Measurements from ENCODE around the gene SULT2B1. TPM values are rescaled to one million over a fixed set of nuclear protein-coding genes. Genes with fewer than 3 reads are reported as not detected.

SULT2B1 gene
- total RNA-seq, result not detected

DNA sequence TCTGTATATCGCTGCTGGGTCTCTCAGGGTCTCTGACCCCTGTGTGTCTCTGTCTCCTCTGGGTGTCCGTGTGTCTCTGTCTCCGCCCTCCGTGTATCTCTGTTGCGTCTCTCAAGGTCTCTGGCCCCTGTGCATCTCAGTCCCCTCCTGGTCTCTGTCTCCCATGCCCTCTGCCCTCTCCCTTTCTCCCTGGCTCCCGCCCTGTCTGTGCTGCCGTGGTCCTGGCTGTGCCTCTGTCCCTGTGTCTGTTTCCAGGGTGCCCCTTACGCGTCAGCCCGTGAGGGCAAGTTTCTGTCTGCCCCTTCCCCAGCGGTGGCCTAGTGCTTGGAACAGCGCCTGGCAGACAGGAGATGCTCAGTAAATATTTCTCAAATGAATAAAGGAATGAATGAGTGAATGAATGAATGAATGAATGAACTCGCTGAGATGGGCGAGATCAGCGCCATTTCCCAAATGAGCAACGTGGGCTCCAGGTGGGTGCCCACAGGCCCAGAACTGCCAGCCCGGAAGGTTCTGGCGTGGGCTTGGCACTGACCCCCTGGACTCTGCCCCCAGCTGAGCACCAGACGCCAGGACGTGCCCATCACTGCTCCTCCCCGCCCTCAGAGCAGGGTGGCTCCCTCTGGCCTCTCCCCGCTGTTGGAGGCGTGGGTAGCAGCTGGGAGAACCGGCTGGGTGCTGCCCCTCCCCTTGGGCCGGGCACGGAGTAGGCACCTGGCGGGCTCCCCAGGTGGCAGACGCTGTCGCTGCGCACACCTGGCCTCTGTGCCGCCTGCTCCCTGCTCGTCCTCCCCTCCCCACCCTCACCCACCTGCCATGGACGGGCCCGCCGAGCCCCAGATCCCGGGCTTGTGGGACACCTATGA is at the start of gene SULT2B1:
TSS of gene SULT2B1 (plus strand) at position 736 of the 866 bp plus-strand sequence. CDS start at position 817, 81 bp downstream.
- Mint-ChIP-seq H3K4me1 (ENCODE audit: low read depth) (no peaks in the 10 kb centered on the region), H3K27ac (no peak within 1 kb of the TSS), H3K4me3 (no peak within 1 kb of the TSS), H3K36me3 (ENCODE audit: insufficient read depth in 2 of 2) (no peaks in the 10 kb centered on the region), H3K9me3 (no peaks in the 10 kb centered on the region), H3K27me3 (ENCODE audit: low read depth) (no peaks in the 10 kb centered on the region)
- DNase-seq (no peak), ATAC-seq (replicated peaks in 1 of 2) (no peak)

DNA sequence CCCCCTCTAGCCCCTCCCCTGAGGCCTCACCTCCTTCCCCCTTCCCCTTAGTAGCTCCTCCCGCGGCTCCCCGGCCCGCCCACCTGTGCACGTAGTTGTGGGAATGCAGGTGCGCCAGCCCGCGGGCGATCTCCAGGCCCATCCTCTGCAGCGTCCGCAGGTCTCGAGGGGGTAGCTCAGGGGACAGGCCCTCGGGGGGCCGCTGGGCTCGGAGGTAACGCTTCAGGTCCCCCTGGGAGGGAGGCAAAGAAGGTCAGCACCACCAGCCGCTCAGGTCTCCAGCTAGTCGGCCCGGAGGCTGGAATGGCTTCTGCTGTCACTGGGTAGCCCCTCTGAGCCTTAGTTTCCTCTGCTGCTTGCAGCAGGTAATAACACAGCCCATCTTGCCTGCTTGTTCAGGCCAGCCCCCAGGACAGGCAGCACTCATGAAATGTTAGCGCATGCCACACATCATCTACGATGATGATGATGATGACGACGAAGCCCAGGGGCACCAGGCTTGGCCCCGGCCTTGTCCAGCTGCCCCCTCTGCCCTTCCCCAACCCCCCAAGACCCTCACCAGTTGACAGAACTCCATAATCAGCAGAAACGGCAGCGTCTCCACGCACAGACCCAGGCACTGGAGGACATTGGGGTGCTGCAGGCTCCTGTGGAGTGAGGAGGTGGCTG is 49.5 kb upstream of the SULT2B1 start:
- Mint-ChIP-seq H3K36me3 (ENCODE audit: insufficient read depth in 2 of 2) (peaks cover 0 to 2% of the 10 kb centered on the region in 2 donors), H3K9me3 (no peaks in the 10 kb centered on the region), H3K27me3 (ENCODE audit: low read depth) (peaks cover 5% of the 10 kb centered on the region), H3K4me1 (ENCODE audit: low read depth) (peaks cover 7% of the 10 kb centered on the region), H3K27ac (no peak overlapping the region), H3K4me3 (peak overlapping the region; percentile 81 to 86)
- ATAC-seq (replicated peaks in 1 of 2) (no peak), DNase-seq (peak; percentile 75 to 77)

- Mint-ChIP-seq H3K27me3 (ENCODE audit: low read depth) (no peaks in the 10 kb centered on the region), H3K9me3 (no peaks in the 10 kb centered on the region), H3K36me3 (ENCODE audit: insufficient read depth in 2 of 2) (peaks cover 0 to 2% of the 10 kb centered on the region in 2 donors), H3K4me3 (no peak overlapping the region), H3K4me1 (ENCODE audit: low read depth) (peaks cover 17% of the 10 kb centered on the region), H3K27ac (no peak overlapping the region)
- DNase-seq (no peak), ATAC-seq (replicated peaks in 1 of 2) (no peak)
Observed at GRCh38 chr19:48506138-48506733, 45.7 kb upstream of the SULT2B1 start.

- Mint-ChIP-seq H3K4me3 (no peak overlapping the region), H3K36me3 (ENCODE audit: insufficient read depth in 2 of 2) (no peaks in the 10 kb centered on the region), H3K9me3 (no peaks in the 10 kb centered on the region), H3K4me1 (ENCODE audit: low read depth) (peaks cover 11% of the 10 kb centered on the region), H3K27ac (no peak overlapping the region), H3K27me3 (ENCODE audit: low read depth) (no peaks in the 10 kb centered on the region)
- DNase-seq, result no peak
- no peak for ATAC-seq (replicated peaks in 1 of 2)
Observed at GRCh38 chr19:48507911-48508439, 44.0 kb upstream of the SULT2B1 start.

GRCh38 chr19:48508729-48509411 is 43.1 kb upstream of the SULT2B1 start:
- Mint-ChIP-seq H3K36me3 (ENCODE audit: insufficient read depth in 2 of 2) (no peaks in the 10 kb centered on the region), H3K4me3 (no peak overlapping the region), H3K9me3 (no peaks in the 10 kb centered on the region), H3K27ac (no peak overlapping the region), H3K27me3 (ENCODE audit: low read depth) (no peaks in the 10 kb centered on the region), H3K4me1 (ENCODE audit: low read depth) (peaks cover 13% of the 10 kb centered on the region)
- no peak for DNase-seq
- ATAC-seq (replicated peaks in 1 of 2), result no peak

DNA sequence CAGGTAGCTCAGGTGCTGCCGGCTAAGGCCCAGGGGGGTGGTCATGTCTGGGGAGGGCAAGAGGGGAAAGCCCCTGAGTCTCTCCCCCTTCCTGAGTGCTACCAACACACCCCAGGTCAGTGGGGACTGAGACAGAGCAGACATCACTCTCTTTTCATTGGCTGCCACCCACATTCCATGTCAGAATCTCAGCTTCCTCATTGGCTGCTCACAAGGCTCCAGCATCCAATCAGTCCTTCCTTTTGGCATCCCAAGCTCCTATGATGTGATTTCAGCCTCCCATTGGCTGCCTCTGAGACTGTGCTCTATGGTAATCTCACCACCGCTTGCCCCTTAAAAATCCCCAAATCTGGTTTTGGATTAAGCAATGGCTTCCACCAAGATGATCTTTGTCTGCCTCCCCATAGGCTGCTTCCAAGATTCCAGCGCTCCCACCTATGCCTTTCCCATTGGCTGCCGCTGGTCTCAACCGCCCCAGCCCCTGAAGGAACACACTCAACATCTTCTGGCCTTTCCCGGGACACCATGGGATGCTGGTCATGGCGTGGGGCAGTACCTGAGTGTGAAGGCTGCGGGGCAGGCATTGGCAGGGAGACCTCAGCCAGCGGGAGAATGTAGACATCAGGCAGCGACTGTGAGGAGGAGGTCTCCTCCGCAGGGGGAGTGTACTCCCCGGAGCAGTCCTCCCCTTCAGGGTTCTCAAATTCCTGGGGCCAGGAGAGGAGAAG is 42.3 kb upstream of the SULT2B1 start:
- no peaks in the 10 kb centered on the region for H3K36me3 Mint-ChIP-seq (ENCODE audit: insufficient read depth in 2 of 2)
- H3K27me3 Mint-ChIP-seq (ENCODE audit: low read depth), result no peaks in the 10 kb centered on the region
- no peak overlapping the region for H3K27ac Mint-ChIP-seq
- no peak for ATAC-seq (replicated peaks in 1 of 2)
- no peak overlapping the region for H3K4me3 Mint-ChIP-seq
- DNase-seq, result no peak
- no peaks in the 10 kb centered on the region for H3K9me3 Mint-ChIP-seq
- peaks cover 17% of the 10 kb centered on the region for H3K4me1 Mint-ChIP-seq (ENCODE audit: low read depth)

GRCh38 chr19:48510421-48511268 is 41.3 kb upstream of the SULT2B1 start:
- H3K27ac Mint-ChIP-seq, result no peak overlapping the region
- H3K9me3 Mint-ChIP-seq, result no peaks in the 10 kb centered on the region
- peaks cover 17% of the 10 kb centered on the region for H3K4me1 Mint-ChIP-seq (ENCODE audit: low read depth)
- H3K27me3 Mint-ChIP-seq (ENCODE audit: low read depth), result no peaks in the 10 kb centered on the region
- peak; percentile 79 to 81 for DNase-seq
- peak overlapping the region in 1 of 2 donors; percentile 84 for H3K4me3 Mint-ChIP-seq
- no peaks in the 10 kb centered on the region for H3K36me3 Mint-ChIP-seq (ENCODE audit: insufficient read depth in 2 of 2)
- peak; percentile 61 to 64 for ATAC-seq (replicated peaks in 1 of 2)

DNA sequence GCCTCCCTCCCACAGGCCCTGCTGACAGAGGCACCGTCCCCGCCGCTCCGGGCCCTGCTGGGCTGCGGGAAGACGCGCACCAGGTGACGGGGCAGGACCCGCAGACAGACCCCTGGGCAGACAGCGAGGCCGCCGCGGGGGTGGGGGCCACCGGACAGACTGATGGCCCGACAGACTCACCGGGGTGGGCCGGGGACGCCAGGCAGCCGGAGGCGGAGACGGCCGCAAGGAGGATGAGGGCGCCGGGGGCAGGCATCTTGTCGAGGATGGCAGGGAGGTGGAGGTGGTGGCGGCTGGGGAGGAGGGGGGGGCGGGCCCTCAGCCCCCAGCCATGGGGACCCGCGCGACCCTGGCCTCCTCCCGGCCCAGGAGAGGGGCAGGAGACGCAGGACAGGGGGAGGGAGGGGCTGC is 40.6 kb upstream of the SULT2B1 start:
- no peaks in the 10 kb centered on the region for H3K9me3 Mint-ChIP-seq
- peak in 1 of 2 donors; percentile 40 for DNase-seq
- H3K27me3 Mint-ChIP-seq (ENCODE audit: low read depth), result no peaks in the 10 kb centered on the region
- peak overlapping the region in 1 of 2 donors; percentile 84 for H3K4me3 Mint-ChIP-seq
- peak; percentile 15 to 20 for ATAC-seq (replicated peaks in 1 of 2)
- no peaks in the 10 kb centered on the region for H3K36me3 Mint-ChIP-seq (ENCODE audit: insufficient read depth in 2 of 2)
- H3K4me1 Mint-ChIP-seq (ENCODE audit: low read depth), result peaks cover 17% of the 10 kb centered on the region
- H3K27ac Mint-ChIP-seq, result no peak overlapping the region

GRCh38 chr19:48511800-48512503 is 40.0 kb upstream of the SULT2B1 start, which contains the start of gene LMTK3:
Gene LMTK3 (minus strand): TSS chr19:48511835. CDS start chr19:48511576, 259 bp downstream.
- Mint-ChIP-seq H3K9me3 (no peaks in the 10 kb centered on the region), H3K27ac (no peak within 1 kb of the TSS), H3K4me1 (ENCODE audit: low read depth) (peaks cover 17% of the 10 kb centered on the region), H3K36me3 (ENCODE audit: insufficient read depth in 2 of 2) (no peaks in the 10 kb centered on the region), H3K27me3 (ENCODE audit: low read depth) (no peaks in the 10 kb centered on the region), H3K4me3 (peak within 1 kb of the TSS in 1 of 2 donors; percentile 84)
- peak; percentile 73 to 80 for DNase-seq
- peak; percentile 47 to 58 for ATAC-seq (replicated peaks in 1 of 2)

DNA sequence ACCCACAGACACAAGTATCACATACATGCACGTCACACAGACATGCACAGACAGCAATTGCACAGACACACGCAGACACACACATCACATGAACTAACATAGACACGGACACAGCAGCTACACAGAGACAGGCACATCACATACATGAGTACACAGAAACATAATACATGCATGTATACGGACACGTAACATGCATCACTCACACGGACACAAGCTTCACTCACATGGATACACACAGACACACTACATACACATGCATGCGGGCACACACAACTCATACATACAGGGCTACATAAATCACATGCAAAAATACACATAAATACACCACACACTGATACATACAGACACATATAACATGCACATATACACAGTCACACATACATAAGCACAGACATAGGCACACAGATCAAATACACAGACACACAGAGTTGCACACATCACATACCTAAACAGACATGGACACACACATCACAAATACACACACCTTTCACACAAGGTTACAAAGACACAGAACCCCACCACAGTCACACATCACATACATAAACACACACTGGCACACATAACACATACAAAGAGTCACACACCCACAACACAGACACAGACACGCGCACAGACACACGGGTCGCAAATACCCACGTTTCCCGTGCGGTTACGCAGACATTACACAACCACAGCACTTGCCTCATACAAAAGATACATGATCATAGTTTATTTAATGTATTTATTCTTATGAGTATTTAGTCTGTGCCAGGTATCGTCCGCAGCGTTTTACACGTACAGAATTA is 39.3 kb upstream of the SULT2B1 start:
- H3K9me3 Mint-ChIP-seq, result no peaks in the 10 kb centered on the region

More for the DNA sequence above, 39.3 kb upstream of the SULT2B1 start:
- peaks cover 17% of the 10 kb centered on the region for H3K4me1 Mint-ChIP-seq (ENCODE audit: low read depth)
- no peaks in the 10 kb centered on the region for H3K27me3 Mint-ChIP-seq (ENCODE audit: low read depth)
- no peak overlapping the region for H3K4me3 Mint-ChIP-seq
- ATAC-seq (replicated peaks in 1 of 2), result no peak
- no peak overlapping the region for H3K27ac Mint-ChIP-seq
- no peak for DNase-seq
- H3K36me3 Mint-ChIP-seq (ENCODE audit: insufficient read depth in 2 of 2), result no peaks in the 10 kb centered on the region

Data from activated T-cell treated with anti-CD3 and anti-CD28 coated beads, Interleukin-2, amount 50 U/mL, for 72 hours (primary cell).